ENCODE results near the gene MYADML2. TPM values are rescaled to one million over a fixed set of nuclear protein-coding genes. Genes with fewer than 3 reads are reported as not detected.
"Not testable (repeated sequence)": the region's sequence is repeated elsewhere in the genome, so short reads cannot be mapped to it uniquely, and the experiment has no call there.

MYADML2 gene
- total RNA-seq, 2 experiments from 2014 or later = not detected

- CTCF ChIA-PET = interaction anchor here (1.7 to 2.3 kb wide), 2 partner anchors 18 to 59 kb away, joined by 9 to 11 read pairs; no protein-coding TSS in a partner anchor
- POLR2A ChIA-PET = no interaction called here
These were observed 14.8 kb upstream of the MYADML2 start for GRCh38 chr17:81961521-81962498.

- CTCF ChIA-PET = interaction anchor here (0.9 to 2.3 kb wide), 8 partner anchors 7 to 372 kb away, joined by 3 to 66 read pairs (median 6); partner anchors contain the start of genes ASPSCR1, CENPX, LRRC45 and SECTM1
- POLR2A ChIA-PET = no interaction called here
These were observed 14.1 kb upstream of the MYADML2 start, which contains the start of gene NOTUM for GRCh38 chr17:81961087-81961511. NOTUM (minus strand) TSS chr17:81961187; CDS start chr17:81960909, 278 bp downstream.

- POLR2A ChIA-PET = interaction anchor here (0.9 to 1.1 kb wide), 4 partner anchors 17 to 77 kb away, joined by 3 to 4 read pairs (median 3); partner anchors contain the start of genes ASPSCR1 and DCXR
- CTCF ChIA-PET = interaction anchor here (0.6 to 2.3 kb wide), 31 partner anchors 8 to 373 kb away, joined by 3 to 66 read pairs (median 4); partner anchors contain the start of genes ASPSCR1, CENPX, DUS1L and LRRC45
These were observed 13.3 kb upstream of the MYADML2 start for GRCh38 chr17:81960130-81960958.

GRCh38 chr17:81959362-81960129, 12.5 kb upstream of the MYADML2 start:
- CTCF ChIA-PET = interaction anchor here (0.6 to 2.3 kb wide), 32 partner anchors 9 to 275 kb away, joined by 3 to 66 read pairs (median 4); partner anchors contain the start of genes ASPSCR1, CENPX, DUS1L and LRRC45
- POLR2A ChIA-PET = interaction anchor here (0.7 to 1.1 kb wide), 7 partner anchors 18 to 78 kb away, joined by 3 to 4 read pairs (median 3); partner anchors contain the start of genes ASPSCR1 and DCXR

- CTCF ChIA-PET = interaction anchor here (0.6 to 2.3 kb wide), 26 partner anchors 8 to 256 kb away, joined by 3 to 66 read pairs (median 5); partner anchors contain the start of genes ASPSCR1, CENPX, DUS1L and LRRC45
- POLR2A ChIA-PET = interaction anchor here (0.7 to 1.1 kb wide), 6 partner anchors 18 to 79 kb away, joined by 3 to 4 read pairs (median 4); partner anchors contain the start of genes ASPSCR1 and DCXR
These were observed 11.8 kb upstream of the MYADML2 start for GRCh38 chr17:81958633-81959342.

- CTCF ChIA-PET = interaction anchor here (0.6 to 1.0 kb wide), 2 partner anchors 62 to 64 kb away, joined by 3 read pairs; partner anchors contain the start of gene CENPX
- POLR2A ChIA-PET = no interaction called here
These were observed 10.8 kb upstream of the MYADML2 start for GRCh38 chr17:81957691-81958432.

GRCh38 chr17:81956607-81957589, 9.9 kb upstream of the MYADML2 start:
- POLR2A ChIA-PET = no interaction called here
- CTCF ChIA-PET = interaction anchor here (1.0 kb wide), 1 partner anchor 63 kb away, joined by 3 read pairs; no protein-coding TSS in a partner anchor

- POLR2A ChIA-PET = no interaction called here
These were observed 8.9 kb upstream of the MYADML2 start for GRCh38 chr17:81955756-81956544.

GRCh38 chr17:81955058-81955681, 8.1 kb upstream of the MYADML2 start:
- POLR2A ChIA-PET = no interaction called here

More at GRCh38 chr17:81955756-81956544, 8.9 kb upstream of the MYADML2 start:
- CTCF ChIA-PET = interaction anchor here (1.1 to 1.2 kb wide), 2 partner anchors 65 to 110 kb away, joined by 3 read pairs; no protein-coding TSS in a partner anchor

GRCh38 chr17:81954131-81955057, 7.4 kb upstream of the MYADML2 start:
- ChIA-PET CTCF (interaction anchor here (0.7 to 1.2 kb wide), 4 partner anchors 16 to 66 kb away, joined by 3 to 4 read pairs (median 4); no protein-coding TSS in a partner anchor), POLR2A (no interaction called here)

More at GRCh38 chr17:81955058-81955681, 8.1 kb upstream of the MYADML2 start:
- CTCF ChIA-PET = interaction anchor here (1.1 to 1.2 kb wide), 2 partner anchors 65 to 111 kb away, joined by 3 read pairs; no protein-coding TSS in a partner anchor

- POLR2A ChIA-PET = not testable (repeated sequence)
- CTCF ChIA-PET = interaction anchor here (0.7 to 1.2 kb wide), 2 partner anchors 32 to 66 kb away, joined by 4 read pairs; no protein-coding TSS in a partner anchor
These were observed 6.4 kb upstream of the MYADML2 start for GRCh38 chr17:81953443-81953842.

- ChIA-PET POLR2A (no interaction called here), CTCF (interaction anchor here (1.2 kb wide), 1 partner anchor 67 kb away, joined by 4 read pairs; no protein-coding TSS in a partner anchor)
These were observed 5.8 kb upstream of the MYADML2 start for GRCh38 chr17:81952792-81953228.

All from activated CD8-positive, alpha-beta memory T cell treated with anti-CD3 and anti-CD28 coated beads for 36 hours (primary cell).